ENCODE results near the gene POP4. TPM values are rescaled to one million over a fixed set of nuclear protein-coding genes. Genes with fewer than 3 reads are reported as not detected.

POP4 gene
- total RNA-seq, 1 donor from 2014 or later, result 46.2 TPM

GRCh38 chr19:29651622-29652394, 45.7 kb downstream of the POP4 start:
- no peak for TF ChIP-seq CTCF (IDR thresholded peaks at IDR 0.05; ENCODE audit: unreplicated experiment)
- Mint-ChIP-seq H3K9me3 (peaks cover 8% of the 10 kb centered on the region), H3K27ac (no peak overlapping the region), H3K36me3 (no peaks in the 10 kb centered on the region), H3K27me3 (ENCODE audit: low read depth) (peaks cover 19% of the 10 kb centered on the region), H3K4me3 (no peak overlapping the region), H3K4me1 (peaks cover 8% of the 10 kb centered on the region)
- DNase-seq (ENCODE audit: low spot score in 2 of 2, unreplicated experiment in 2 of 2), result no peak

GRCh38 chr19:29653398-29653797, 47.3 kb downstream of the POP4 start:
- Mint-ChIP-seq H3K27me3 (ENCODE audit: low read depth) (peaks cover 17% of the 10 kb centered on the region), H3K27ac (no peak overlapping the region), H3K4me3 (no peak overlapping the region), H3K36me3 (no peaks in the 10 kb centered on the region), H3K9me3 (peaks cover 8% of the 10 kb centered on the region), H3K4me1 (peaks cover 8% of the 10 kb centered on the region)
- DNase-seq (ENCODE audit: low spot score in 2 of 2, unreplicated experiment in 2 of 2), result no peak
- no peak for TF ChIP-seq CTCF (IDR thresholded peaks at IDR 0.05; ENCODE audit: unreplicated experiment)

- peaks cover 17% of the 10 kb centered on the region for H3K27me3 Mint-ChIP-seq (ENCODE audit: low read depth)
- no peaks in the 10 kb centered on the region for H3K36me3 Mint-ChIP-seq
- peaks cover 6% of the 10 kb centered on the region for H3K4me1 Mint-ChIP-seq
- no peak overlapping the region for H3K27ac Mint-ChIP-seq
- no peak for TF ChIP-seq CTCF (IDR thresholded peaks at IDR 0.05; ENCODE audit: unreplicated experiment)
- peaks cover 8% of the 10 kb centered on the region for H3K9me3 Mint-ChIP-seq
- H3K4me3 Mint-ChIP-seq, result no peak overlapping the region
- DNase-seq (ENCODE audit: low spot score in 2 of 2, unreplicated experiment in 2 of 2), result no peak
These were observed 49.7 kb downstream of the POP4 start for GRCh38 chr19:29655648-29656335.

- Mint-ChIP-seq H3K4me1 (peaks cover 23% of the 10 kb centered on the region), H3K4me3 (no peak overlapping the region), H3K27me3 (ENCODE audit: low read depth) (peaks cover 9% of the 10 kb centered on the region), H3K27ac (no peak overlapping the region), H3K9me3 (peaks cover 4% of the 10 kb centered on the region), H3K36me3 (no peaks in the 10 kb centered on the region)
- no peak for DNase-seq (ENCODE audit: low spot score in 2 of 2, unreplicated experiment in 2 of 2)
- TF ChIP-seq CTCF (IDR thresholded peaks at IDR 0.05; ENCODE audit: unreplicated experiment), result no peak
These were observed 52.3 kb downstream of the POP4 start for GRCh38 chr19:29658221-29658991.

- Mint-ChIP-seq H3K27me3 (ENCODE audit: low read depth) (peaks cover 9% of the 10 kb centered on the region), H3K27ac (no peak overlapping the region), H3K4me3 (no peak overlapping the region), H3K9me3 (no peaks in the 10 kb centered on the region), H3K36me3 (no peaks in the 10 kb centered on the region), H3K4me1 (peaks cover 31% of the 10 kb centered on the region)
- DNase-seq (ENCODE audit: low spot score in 2 of 2, unreplicated experiment in 2 of 2), result no peak
- no peak for TF ChIP-seq CTCF (IDR thresholded peaks at IDR 0.05; ENCODE audit: unreplicated experiment)
These were observed 54.8 kb downstream of the POP4 start for GRCh38 chr19:29660835-29661234.
